ENCODE results near the gene KCP.

DNA sequence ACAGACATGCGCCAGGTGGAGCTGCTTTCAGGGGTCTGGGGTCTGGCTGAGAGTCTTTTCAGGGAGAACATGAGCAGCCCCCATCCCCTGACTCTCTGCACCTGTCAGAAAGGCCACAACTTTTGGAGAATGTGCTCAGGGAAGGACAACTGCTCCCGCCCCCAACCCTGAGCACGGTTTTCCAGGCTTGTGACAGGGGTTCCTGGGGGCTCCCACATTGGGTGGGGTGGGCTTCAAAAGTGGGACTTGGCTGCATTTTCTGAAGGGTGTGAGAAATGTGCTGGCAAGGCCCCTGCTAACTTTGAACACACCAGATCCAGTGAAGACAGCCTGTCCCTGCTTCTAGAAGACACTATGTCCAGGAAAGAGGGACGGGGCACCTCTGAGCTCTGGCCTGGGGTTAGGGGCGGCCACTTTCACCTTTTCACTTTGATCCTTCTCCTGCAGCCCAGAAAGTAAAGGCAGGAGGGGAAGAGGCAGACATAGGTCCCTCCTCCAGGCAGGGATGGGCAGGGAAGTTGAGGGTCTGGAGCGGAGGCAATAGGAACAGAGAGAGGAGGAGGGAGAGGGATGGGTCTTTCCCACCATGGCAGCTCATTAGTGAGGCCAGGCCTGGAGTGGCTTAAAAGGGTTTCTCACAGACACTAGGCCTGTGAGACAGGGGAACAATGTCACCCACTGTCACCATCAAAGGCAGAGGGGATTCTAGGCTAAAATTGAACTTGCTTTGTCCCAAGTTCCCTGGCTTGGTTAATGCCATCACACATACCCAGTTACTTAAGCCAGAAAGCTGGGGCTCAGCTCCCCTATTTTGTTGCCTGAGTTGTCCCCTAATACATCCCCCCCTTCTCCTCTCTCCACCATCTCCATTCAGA is 1.5 kb downstream of the KCP start:
- TF ChIP-seq, protein P1, sequence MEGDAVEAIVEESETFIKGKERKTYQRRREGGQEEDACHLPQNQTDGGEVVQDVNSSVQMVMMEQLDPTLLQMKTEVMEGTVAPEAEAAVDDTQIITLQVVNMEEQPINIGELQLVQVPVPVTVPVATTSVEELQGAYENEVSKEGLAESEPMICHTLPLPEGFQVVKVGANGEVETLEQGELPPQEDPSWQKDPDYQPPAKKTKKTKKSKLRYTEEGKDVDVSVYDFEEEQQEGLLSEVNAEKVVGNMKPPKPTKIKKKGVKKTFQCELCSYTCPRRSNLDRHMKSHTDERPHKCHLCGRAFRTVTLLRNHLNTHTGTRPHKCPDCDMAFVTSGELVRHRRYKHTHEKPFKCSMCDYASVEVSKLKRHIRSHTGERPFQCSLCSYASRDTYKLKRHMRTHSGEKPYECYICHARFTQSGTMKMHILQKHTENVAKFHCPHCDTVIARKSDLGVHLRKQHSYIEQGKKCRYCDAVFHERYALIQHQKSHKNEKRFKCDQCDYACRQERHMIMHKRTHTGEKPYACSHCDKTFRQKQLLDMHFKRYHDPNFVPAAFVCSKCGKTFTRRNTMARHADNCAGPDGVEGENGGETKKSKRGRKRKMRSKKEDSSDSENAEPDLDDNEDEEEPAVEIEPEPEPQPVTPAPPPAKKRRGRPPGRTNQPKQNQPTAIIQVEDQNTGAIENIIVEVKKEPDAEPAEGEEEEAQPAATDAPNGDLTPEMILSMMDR (optimal IDR thresholded peaks at IDR 0.05 in 1 of 3, IDR thresholded peaks at IDR 0.05 in 1 of 3, conservative IDR thresholded peaks at IDR 0.05 in 1 of 3; ENCODE audit: extremely low read depth in 1 of 3, insufficient read depth in 2 of 3, low read length in 3 of 3), result no peak
- TF ChIP-seq EZH2 (IDR thresholded peaks at IDR 0.05; ENCODE audit: low read length), result no peak

Data from keratinocyte (primary cell).